PC-3 (cell line): ENCODE results near the gene CFAP65. TPM values are rescaled to one million over a fixed set of nuclear protein-coding genes. Genes with fewer than 3 reads are reported as not detected.

Source experiments
- ATAC-seq: fragments of 200-7000 bp; cut with Tn5 transposase; 2 replicates; pipeline ENCODE4 v1.9.1; 2020; ENCODE audit warnings: mild to moderate bottlenecking, moderate library complexity
- BruUV-seq: library from RNA; stranded (reverse); fragments of 400-500 nt; replicated peaks from 2 replicates; lab custom pipeline; 2021; lab: Mats Ljungman, UMichigan
- CTCF ChIA-PET: fragments of 300-600 bp; sonication (Branson Sonifier 250); formaldehyde crosslinking; loops from one replicate; lab custom pipeline; 2022; ENCODE audit warnings: antibody characterized with exemption; lab: Charles Lee
- POLR2A ChIA-PET: fragments of 300-600 bp; sonication (Branson Sonifier 250); formaldehyde crosslinking; loops from one replicate; lab custom pipeline; 2022; ENCODE audit warnings: antibody characterized with exemption; ENCODE audit not compliant: unreplicated experiment; lab: Charles Lee
- DNase-seq: peaks from one replicate; pipeline ENCODE4 v3.0.0-alpha.2; 2015
- H2AFZ ChIP-seq: fragments of 300-600 bp; sonication (generic); 2 replicates; pipeline ENCODE4 v1.6.0; 2016; ENCODE audit warnings: antibody characterized with exemption, low read length
- H3F3A ChIP-seq: fragments of 300-600 bp; sonication (generic); one replicate; pipeline ENCODE4 v1.6.0; 2017; ENCODE audit warnings: antibody characterized with exemption, low read length, control low read depth, mild to moderate bottlenecking; ENCODE audit not compliant: unreplicated experiment
- H3K27ac ChIP-seq: fragments of 300-600 bp; sonication (generic); 2 replicates; pipeline ENCODE4 v1.5.1; 2016; ENCODE audit warnings: mild to moderate bottlenecking, low read length
- H3K27me3 ChIP-seq: fragments of 300-600 bp; sonication (generic); 2 replicates; pipeline ENCODE4 v1.6.1; 2016; ENCODE audit warnings: low read length, mixed read lengths
- H3K36me3 ChIP-seq: fragments of 300-600 bp; sonication (generic); 2 replicates; pipeline ENCODE4 v1.6.1; 2016; ENCODE audit warnings: low read depth, mixed run types, low read length, mixed read lengths
- H3K4me1 ChIP-seq: fragments of 300-600 bp; sonication (generic); 2 replicates; pipeline ENCODE4 v1.5.1; 2016; ENCODE audit warnings: low read length; ENCODE audit not compliant: insufficient read depth
- H3K4me2 ChIP-seq: fragments of 300-600 bp; sonication (generic); 2 replicates; pipeline ENCODE4 v1.6.0; 2016; ENCODE audit warnings: low read length
- H3K4me3 ChIP-seq: fragments of 300-600 bp; sonication (generic); 2 replicates; pipeline ENCODE4 v1.5.1; 2016; ENCODE audit warnings: mild to moderate bottlenecking, low read length, mixed read lengths
- H3K79me2 ChIP-seq: fragments of 300-600 bp; sonication (generic); 2 replicates; pipeline ENCODE4 v1.6.1; 2017; ENCODE audit warnings: low read length, mixed read lengths
- H3K9ac ChIP-seq: fragments of 300-600 bp; sonication (generic); 2 replicates; pipeline ENCODE4 v1.6.0; 2016; ENCODE audit warnings: mild to moderate bottlenecking, low read length
- H3K9me2 ChIP-seq: fragments of 300-600 bp; sonication (generic); replicated peaks from 2 replicates; pipeline ENCODE4 v1.6.1; 2016; ENCODE audit warnings: mixed run types, low read length, mixed read lengths
- H3K9me3 ChIP-seq: fragments of 300-600 bp; sonication (generic); 2 replicates; pipeline ENCODE4 v1.6.1; 2016; ENCODE audit warnings: low read length, mixed read lengths
- H4K20me1 ChIP-seq: fragments of 300-600 bp; sonication (generic); 2 replicates; pipeline ENCODE4 v1.6.1; 2016; ENCODE audit warnings: low read length, mixed read lengths
- CTCF ChIP-seq: fragments of 300-600 bp; sonication (generic); conservative IDR thresholded peaks from 2 replicates; pipeline ENCODE4 v1.5.1; 2017; ENCODE audit warnings: antibody characterized with exemption, low read depth, mild to moderate bottlenecking, low read length
- EZH2 ChIP-seq: fragments of 300-600 bp; sonication (generic); IDR thresholded peaks from one replicate; pipeline ENCODE4 v1.6.1; 2017; ENCODE audit warnings: antibody characterized with exemption, mild to moderate bottlenecking, low read length; ENCODE audit not compliant: unreplicated experiment
- EZH2phosphoT487 ChIP-seq: fragments of 300-600 bp; sonication (generic); IDR thresholded peaks from 2 replicates; pipeline ENCODE4 v1.6.1; 2018; ENCODE audit warnings: mild to moderate bottlenecking, antibody characterized with exemption, low read length, borderline replicate concordance
- intact Hi-C: fragments of 100-400 bp; cut with micrococcal nuclease; formaldehyde crosslinking; loops from 2 replicates; pipeline ENCODE4 v1.9.0; 2023
- total RNA-seq: library from RNA; depleted of rRNA; stranded (reverse); fragments of >200 nt; gene quantifications from 2 replicates; pipeline ENCODE4 v1.2.3, GENCODE V29; 2014

CFAP65 gene
- total RNA-seq, 1 experiment from 2014 or later = 0.18 TPM

GRCh38 chr2:219078951-219079350, 37.6 kb upstream of the CFAP65 start:
- TF ChIP-seq CTCF (no peak), EZH2 (no peak), EZH2phosphoT487 (no peak)
- no peak for ATAC-seq
- CTCF ChIA-PET = no interaction called here

GRCh38 chr2:219078126-219078525, 36.8 kb upstream of the CFAP65 start:
- H3K4me3 ChIP-seq = no peak overlapping the region
- TF ChIP-seq EZH2phosphoT487 (no peak), EZH2 (no peak), CTCF (peak; percentile 47)
- no peak overlapping the region for H3K9ac ChIP-seq
- H3K36me3 ChIP-seq = no peaks in the 10 kb centered on the region
- no peaks in the 10 kb centered on the region for H3K27me3 ChIP-seq
- no peaks in the 10 kb centered on the region for H3K79me2 ChIP-seq
- ChIA-PET CTCF (no interaction called here), POLR2A (no interaction called here)
- no peak overlapping the region for H3K4me2 ChIP-seq
- no peak for ATAC-seq
- no peak overlapping the region for H2AFZ ChIP-seq
- H4K20me1 ChIP-seq = no peaks in the 10 kb centered on the region
- H3F3A ChIP-seq = no peaks in the 10 kb centered on the region
- no peak for DNase-seq
- no peaks in the 10 kb centered on the region for H3K9me3 ChIP-seq
- no TSS peak for BruUV-seq
- H3K4me1 ChIP-seq = peaks cover 11% of the 10 kb centered on the region
- intact Hi-C loops = no loop called here
- no peaks in the 10 kb centered on the region for H3K9me2 ChIP-seq
- no peak overlapping the region for H3K27ac ChIP-seq

More at GRCh38 chr2:219078951-219079350, 37.6 kb upstream of the CFAP65 start:
- Histone ChIP-seq H4K20me1 (no peaks in the 10 kb centered on the region), H3K4me1 (peaks cover 11% of the 10 kb centered on the region), H2AFZ (no peak overlapping the region), H3K9ac (no peak overlapping the region), H3K9me2 (no peaks in the 10 kb centered on the region), H3K9me3 (no peaks in the 10 kb centered on the region), H3K27ac (no peak overlapping the region), H3K36me3 (no peaks in the 10 kb centered on the region), H3K79me2 (no peaks in the 10 kb centered on the region), H3K4me2 (no peak overlapping the region), H3K27me3 (no peaks in the 10 kb centered on the region), H3K4me3 (no peak overlapping the region), H3F3A (no peaks in the 10 kb centered on the region)
- no TSS peak for BruUV-seq
- POLR2A ChIA-PET = no interaction called here
- no peak for DNase-seq
- intact Hi-C loops = no loop called here

- peaks cover 19% of the 10 kb centered on the region for H3K4me1 ChIP-seq
- no peak overlapping the region for H2AFZ ChIP-seq
- intact Hi-C loops = no loop called here
- ATAC-seq = no peak
- no peak for DNase-seq
- H3F3A ChIP-seq = no peaks in the 10 kb centered on the region
- no peak overlapping the region for H3K4me3 ChIP-seq
- H3K79me2 ChIP-seq = no peaks in the 10 kb centered on the region
- no peak overlapping the region for H3K9ac ChIP-seq
- no peaks in the 10 kb centered on the region for H3K36me3 ChIP-seq
- no peaks in the 10 kb centered on the region for H4K20me1 ChIP-seq
- no peak for TF ChIP-seq EZH2
- TF ChIP-seq CTCF = no peak
- no peak for TF ChIP-seq EZH2phosphoT487
- H3K9me3 ChIP-seq = no peaks in the 10 kb centered on the region
- no peaks in the 10 kb centered on the region for H3K27me3 ChIP-seq
- CTCF ChIA-PET = no interaction called here
- no peaks in the 10 kb centered on the region for H3K9me2 ChIP-seq
- no peak overlapping the region for H3K4me2 ChIP-seq
- BruUV-seq = no TSS peak
- POLR2A ChIA-PET = no interaction called here
- H3K27ac ChIP-seq = no peak overlapping the region
These were observed 34.9 kb upstream of the CFAP65 start for GRCh38 chr2:219076253-219076652.
